Pancreas (tissue), 10 donors: ENCODE data around the gene SLC39A10. TPM values are rescaled to one million over a fixed set of nuclear protein-coding genes. Genes with fewer than 3 reads are reported as not detected.

Source experiments
- ATAC-seq, 4 donors: fragments of 200-7000 bp; cut with Tn5 transposase; one replicate each; pipeline versions ENCODE4 v1.8.0 to v1.9.1; 2020; ENCODE audit warnings: mild to moderate bottlenecking in 4 of 4, moderate library complexity in 4 of 4
- DNase-seq, 6 donors: peaks; one replicate each; pipeline ENCODE4 v3.0.0-alpha.2; 2020
- FAIRE-seq: peaks from 2 replicates; lab custom pipeline; 2012; peaks lifted over from hg19 to GRCh38; lab: Jason Lieb, UNC
- H3K27ac ChIP-seq, 4 donors: fragments of 200-600 bp; sonication (generic); 1 replicate in 3 of 4; 2 replicates in 1 of 4; pipeline versions ENCODE4 v1.5.0 to v1.8.0; 2020
- H3K27me3 ChIP-seq, 4 donors: fragments of 200-600 bp; one replicate each; pipeline ENCODE4 v1.8.0; 2021
- H3K36me3 ChIP-seq, 3 donors: fragments of 200-600 bp; sonication (generic) in 1 of 3; one replicate each; pipeline versions ENCODE4 v1.5.0 to v1.8.0; 2020 to 2021
- H3K4me1 ChIP-seq, 3 donors: fragments of 200-600 bp; one replicate each; pipeline ENCODE4 v1.8.0; 2021
- H3K4me3 ChIP-seq, 4 donors: fragments of 200-600 bp; sonication (generic) in 2 of 4; one replicate each; pipeline versions ENCODE4 v1.5.0 to v1.8.0; 2020 to 2021
- H3K9me3 ChIP-seq, 4 donors: fragments of 200-600 bp; one replicate each; pipeline ENCODE4 v1.8.0; 2021
- CTCF ChIP-seq, 4 donors: fragments of 200-600 bp; sonication (generic) in 3 of 4; IDR thresholded peaks; one replicate each; pipeline versions ENCODE4 v1.5.0 to v1.8.0; 2021; ENCODE audit warnings: antibody characterized with exemption in 4 of 4
- WGBS, 2 donors: extraction: QIAGEN DNeasy Blood & Tissue Kit; methylation state at CpG; one replicate each; pipeline ENCODE4 v1.1.7; 2013; 5-methylcytosine and 5-hydroxymethylcytosine counted together
- intact Hi-C, 3 donors: fragments of 100-400 bp; cut with DNase I; formaldehyde crosslinking; loops; one replicate each; pipeline versions ENCODE4 v1.11.1 to v1.14.2; 2022
- polyA plus RNA-seq, 2 donors: library from polyadenylated mRNA; stranded (reverse); fragments of 200-250 nt; gene quantifications; one replicate each; pipeline ENCODE4 v1.2.3, GENCODE V29; 2013
- total RNA-seq, 6 donors: library from RNA; stranded (reverse); fragmentation: NEBNext Ultra II Directional in 4 of 6; extraction: Animal tissue kit (Norgen Biotek cat#: 25700) in 4 of 6; gene quantifications; one replicate each; pipeline versions ENCODE4 v1.2.1 to v1.2.4, GENCODE V29; 2021 to 2023
- donor health status: healthy with polysubstance abuse.
- donor health status: DM: no; HTN: no; CAD: no; lungs with moderate emphysema.
- donor health status: DM: no; HTN: no; CAD: no.
- donor health status: control.
- donor health status: control.
- donor health status: Bipolar disorder and iron deficiency.
- donor health status: DM: yes; HTN: yes; CAD: no.
- donor health status: DM: no; HTN: no; CAD: no.
- donor health status: DM: no; HTN: no; CAD: no.
- donor health status: DM: yes; HTN: yes; CAD: no.

SLC39A10 gene
- total and polyA plus RNA-seq, 8 donors, result 6.3 to 17.3 (median 10.9) TPM

- TF ChIP-seq CTCF (IDR thresholded peaks at IDR 0.05), result no peak
- Histone ChIP-seq H3K9me3 (no peaks in the 10 kb centered on the region), H3K27ac (no peak overlapping the region), H3K36me3 (no peaks in the 10 kb centered on the region), H3K4me3 (no peak overlapping the region), H3K27me3 (no peaks in the 10 kb centered on the region), H3K4me1 (no peaks in the 10 kb centered on the region)
- intact Hi-C loops, result no loop called here
- no peak for ATAC-seq
- 96 to 99% methylated on average over 4 of the region's 4 CpGs for WGBS, 2 donors
- no peak for DNase-seq
- FAIRE-seq, result no peak
Measured at GRCh38 chr2:195727106-195727505, 70.1 kb downstream of the SLC39A10 start.

GRCh38 chr2:195730912-195731311, 73.9 kb downstream of the SLC39A10 start:
- FAIRE-seq (no peak), DNase-seq (no peak), ATAC-seq (no peak)
- no peak overlapping the region for H3K4me3 ChIP-seq
- no peak overlapping the region for H3K27ac ChIP-seq
- H3K27me3 ChIP-seq, result no peaks in the 10 kb centered on the region
- TF ChIP-seq CTCF (IDR thresholded peaks at IDR 0.05), result no peak
- 94 to 97% methylated on average over 3 of the region's 3 CpGs for WGBS, 2 donors
- H3K36me3 ChIP-seq, result no peaks in the 10 kb centered on the region
- intact Hi-C loops, result no loop called here
- H3K4me1 ChIP-seq, result no peaks in the 10 kb centered on the region
- no peaks in the 10 kb centered on the region for H3K9me3 ChIP-seq

- Histone ChIP-seq H3K27ac (no peak overlapping the region), H3K9me3 (no peaks in the 10 kb centered on the region), H3K36me3 (no peaks in the 10 kb centered on the region), H3K27me3 (no peaks in the 10 kb centered on the region), H3K4me3 (no peak overlapping the region), H3K4me1 (no peaks in the 10 kb centered on the region)
- ATAC-seq, result no peak
- DNase-seq, result no peak
- WGBS, 2 donors, result 85 to 91% methylated on average over 1 of the region's 1 CpG
- intact Hi-C loops, result no loop called here
- no peak for TF ChIP-seq CTCF (IDR thresholded peaks at IDR 0.05)
- FAIRE-seq, result no peak
Measured at GRCh38 chr2:195732574-195732973, 75.5 kb downstream of the SLC39A10 start.

DNA sequence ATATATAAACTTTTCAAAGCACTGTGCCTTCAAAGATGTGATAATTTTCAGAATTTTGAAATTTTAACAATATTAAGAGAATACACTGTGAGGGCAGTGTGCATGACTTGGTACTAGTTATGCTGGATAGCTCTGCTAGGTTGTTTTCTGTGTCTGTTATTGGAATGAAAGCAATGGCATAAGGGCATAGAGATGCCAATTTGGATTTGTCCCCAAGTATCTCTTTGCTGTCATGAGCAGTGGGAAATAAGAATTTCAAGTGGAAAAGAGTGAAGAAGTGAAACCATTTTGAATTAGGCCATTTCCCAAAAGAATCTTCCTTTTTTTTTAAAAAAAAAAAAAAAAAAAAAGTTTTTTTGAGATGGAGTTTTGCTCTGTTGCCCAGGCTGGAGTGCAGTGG, 76.8 kb downstream of the SLC39A10 start:
- intact Hi-C loops, result no loop called here
- Histone ChIP-seq H3K4me3 (no peak overlapping the region), H3K36me3 (no peaks in the 10 kb centered on the region), H3K27ac (no peak overlapping the region), H3K4me1 (no peaks in the 10 kb centered on the region), H3K9me3 (no peaks in the 10 kb centered on the region), H3K27me3 (no peaks in the 10 kb centered on the region)
- ATAC-seq, result no peak
- no peak for FAIRE-seq
- no peak for DNase-seq
- TF ChIP-seq CTCF (IDR thresholded peaks at IDR 0.05), result no peak

DNA sequence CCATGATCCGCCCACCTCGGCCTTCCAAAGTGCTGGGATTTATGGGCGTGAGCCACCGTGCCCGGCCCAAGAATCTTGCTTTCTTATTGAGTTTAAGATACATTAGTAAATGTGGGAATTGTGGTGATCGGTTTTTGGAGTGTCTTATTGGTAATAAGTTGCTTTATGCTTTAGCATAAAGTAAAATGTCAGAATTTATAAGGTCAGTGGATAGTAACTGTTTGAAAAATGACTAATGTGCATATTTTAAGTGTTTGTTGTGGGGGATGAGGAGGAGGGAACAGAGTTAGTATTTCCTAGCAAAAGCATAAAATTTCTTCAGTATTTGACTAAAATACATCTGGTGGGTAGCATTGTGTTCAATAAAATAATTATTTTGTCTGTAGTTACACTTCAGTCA, 77.4 kb downstream of the SLC39A10 start:
- no peaks in the 10 kb centered on the region for H3K4me1 ChIP-seq
- ATAC-seq, result no peak
- intact Hi-C loops, result no loop called here
- TF ChIP-seq CTCF (IDR thresholded peaks at IDR 0.05), result no peak
- no peak overlapping the region for H3K27ac ChIP-seq
- WGBS, 2 donors, result 91 to 92% methylated on average over 6 of the region's 6 CpGs
- H3K9me3 ChIP-seq, result no peaks in the 10 kb centered on the region
- no peak for FAIRE-seq
- no peak overlapping the region for H3K4me3 ChIP-seq
- DNase-seq, result no peak
- H3K27me3 ChIP-seq, result no peaks in the 10 kb centered on the region
- no peaks in the 10 kb centered on the region for H3K36me3 ChIP-seq
